ENCODE data around the gene KRTAP19-8. TPM values are rescaled to one million over a fixed set of nuclear protein-coding genes. Genes with fewer than 3 reads are reported as not detected.

The KRTAP19-8 gene
- total RNA-seq, 1 donor from 2014 or later: not detected

- Histone ChIP-seq H3K36me3 (ENCODE audit: control insufficient read depth, insufficient read depth, low read length) (no peaks in the 10 kb centered on the region), H3K27me3 (ENCODE audit: control insufficient read depth, insufficient read depth, low read length) (no peaks in the 10 kb centered on the region), H3K4me3 (ENCODE audit: low read depth, low read length) (no peak overlapping the region)
- DNase-seq (ENCODE audit: low read depth) (no peak), FAIRE-seq (no peak)
- TF ChIP-seq CTCF (IDR thresholded peaks at IDR 0.05; ENCODE audit: insufficient read depth, low read length, severe bottlenecking): no peak
These were observed 14.6 kb downstream of the KRTAP19-8 start for GRCh38 chr21:31023680-31024079.

GRCh38 chr21:31022306-31022705 is 16.0 kb downstream of the KRTAP19-8 start:
- H3K27me3 ChIP-seq (ENCODE audit: control insufficient read depth, insufficient read depth, low read length): no peaks in the 10 kb centered on the region
- H3K36me3 ChIP-seq (ENCODE audit: control insufficient read depth, insufficient read depth, low read length): no peaks in the 10 kb centered on the region
- FAIRE-seq (no peak), DNase-seq (ENCODE audit: low read depth) (no peak)
- no peak overlapping the region for H3K4me3 ChIP-seq (ENCODE audit: low read depth, low read length)
- no peak for TF ChIP-seq CTCF (IDR thresholded peaks at IDR 0.05; ENCODE audit: insufficient read depth, low read length, severe bottlenecking)

GRCh38 chr21:31018232-31018631 is 20.0 kb downstream of the KRTAP19-8 start:
- H3K27me3 ChIP-seq (ENCODE audit: control insufficient read depth, insufficient read depth, low read length): no peaks in the 10 kb centered on the region
- no peaks in the 10 kb centered on the region for H3K36me3 ChIP-seq (ENCODE audit: control insufficient read depth, insufficient read depth, low read length)
- no peak for FAIRE-seq
- H3K4me3 ChIP-seq (ENCODE audit: low read depth, low read length): no peak overlapping the region
- TF ChIP-seq CTCF (IDR thresholded peaks at IDR 0.05; ENCODE audit: insufficient read depth, low read length, severe bottlenecking): no peak
- no peak for DNase-seq (ENCODE audit: low read depth)

GRCh38 chr21:31014891-31015290 is 23.4 kb downstream of the KRTAP19-8 start:
- FAIRE-seq (no peak), DNase-seq (ENCODE audit: low read depth) (no peak)
- no peak for TF ChIP-seq CTCF (IDR thresholded peaks at IDR 0.05; ENCODE audit: insufficient read depth, low read length, severe bottlenecking)
- H3K4me3 ChIP-seq (ENCODE audit: low read depth, low read length): no peak overlapping the region
- H3K36me3 ChIP-seq (ENCODE audit: control insufficient read depth, insufficient read depth, low read length): no peaks in the 10 kb centered on the region
- no peaks in the 10 kb centered on the region for H3K27me3 ChIP-seq (ENCODE audit: control insufficient read depth, insufficient read depth, low read length)

- no peak overlapping the region for H3K4me3 ChIP-seq (ENCODE audit: low read depth, low read length)
- no peak for FAIRE-seq
- no peak for DNase-seq (ENCODE audit: low read depth)
- no peaks in the 10 kb centered on the region for H3K36me3 ChIP-seq (ENCODE audit: control insufficient read depth, insufficient read depth, low read length)
- TF ChIP-seq CTCF (IDR thresholded peaks at IDR 0.05; ENCODE audit: insufficient read depth, low read length, severe bottlenecking): no peak
- no peaks in the 10 kb centered on the region for H3K27me3 ChIP-seq (ENCODE audit: control insufficient read depth, insufficient read depth, low read length)
These were observed 25.9 kb downstream of the KRTAP19-8 start for GRCh38 chr21:31012133-31013089.

All from bronchial epithelial cell (primary cell).